ENCODE data around the gene ADRA2B.
"Not testable (repeated sequence)": the region's sequence is repeated elsewhere in the genome, so short reads cannot be mapped to it uniquely, and the experiment has no call there.

ADRA2B gene

GRCh38 chr2:96088340-96089335 is 27.7 kb downstream of the ADRA2B start:
- no peak for DNase-seq (ENCODE audit: low spot score)

GRCh38 chr2:96087130-96087529 is 29.2 kb downstream of the ADRA2B start:
- no peak for DNase-seq (ENCODE audit: low spot score)

- DNase-seq (ENCODE audit: low spot score): no peak
Measured at GRCh38 chr2:96085541-96086355, 30.6 kb downstream of the ADRA2B start.

GRCh38 chr2:96084858-96085518 is 31.4 kb downstream of the ADRA2B start:
- DNase-seq (ENCODE audit: low spot score): not testable (repeated sequence)

GRCh38 chr2:96083989-96084857 is 32.1 kb downstream of the ADRA2B start:
- no peak for DNase-seq (ENCODE audit: low spot score)

- no peak for DNase-seq (ENCODE audit: low spot score)
Measured at GRCh38 chr2:96083064-96083939, 33.1 kb downstream of the ADRA2B start.

GRCh38 chr2:96082211-96083063 is 33.9 kb downstream of the ADRA2B start:
- no peak for DNase-seq (ENCODE audit: low spot score)

- DNase-seq (ENCODE audit: low spot score): no peak
Measured at GRCh38 chr2:96081042-96081441, 35.3 kb downstream of the ADRA2B start.

GRCh38 chr2:96075199-96075771 is 41.1 kb downstream of the ADRA2B start:
- DNase-seq (ENCODE audit: low spot score): no peak

GRCh38 chr2:96074156-96074555 is 42.2 kb downstream of the ADRA2B start:
- DNase-seq (ENCODE audit: low spot score): no peak

GRCh38 chr2:96073170-96073775 is 43.1 kb downstream of the ADRA2B start:
- DNase-seq (ENCODE audit: low spot score): no peak

- no peak for DNase-seq (ENCODE audit: low spot score)
Measured at GRCh38 chr2:96072746-96073145, 43.6 kb downstream of the ADRA2B start.

- DNase-seq (ENCODE audit: low spot score): peak; percentile 72
Measured at GRCh38 chr2:96071977-96072491, 44.3 kb downstream of the ADRA2B start.

GRCh38 chr2:96071087-96071976 is 45.0 kb downstream of the ADRA2B start:
- DNase-seq (ENCODE audit: low spot score): not testable (repeated sequence)

- DNase-seq (ENCODE audit: low spot score): not testable (repeated sequence)
Measured at GRCh38 chr2:96070351-96070750, 46.0 kb downstream of the ADRA2B start.

GRCh38 chr2:96069878-96070277 is 46.5 kb downstream of the ADRA2B start:
- not testable (repeated sequence) for DNase-seq (ENCODE audit: low spot score)

Data from globus pallidus (tissue), 1 donor.